K562 (cell line): ENCODE measurements around the gene PPP4C. TPM values are rescaled to one million over a fixed set of nuclear protein-coding genes. Genes with fewer than 3 reads are reported as not detected.

Experiments
- ATAC-seq: fragments of 200-7000 bp; cut with Tn5 transposase; 3 replicates; pipeline ENCODE4 v1.9.1; 2020; ENCODE audit warnings: moderate library complexity
- BruUV-seq: library from RNA; stranded (reverse); fragments of 400-500 nt; replicated peaks from 2 replicates; lab custom pipeline; 2021; lab: Mats Ljungman, UMichigan
- CTCF ChIA-PET: fragments of 300-600 bp; formaldehyde crosslinking; extraction: SDS; loops from one replicate; lab custom pipeline; 2021; ENCODE audit warnings: low intra/inter-chr PET ratio; lab: Yijun Ruan, JAX
- POLR2A ChIA-PET: fragments of 300-600, 350-650 bp; sonication (Branson Sonifier 250); formaldehyde crosslinking; extraction: SDS; loops from one replicate; lab custom pipeline; 2021; ENCODE audit warnings: antibody characterized with exemption, inconsistent platforms; lab: Yijun Ruan, JAX
- DNase-seq, 4 experiments: peaks; one replicate each; pipeline versions ENCODE4 v3.0.0 to v3.0.0-alpha.2; 2011 to 2018; ENCODE audit warnings: low spot score in 3 of 4, mixed read lengths in 3 of 4; ENCODE audit errors: extremely low read depth in 1 of 4
- FAIRE-seq: peaks from 2 replicates; lab custom pipeline; 2011; peaks lifted over from hg19 to GRCh38; lab: Jason Lieb, UNC
- H2AFZ ChIP-seq: 2 replicates; pipeline ENCODE4 v1.6.0; 2011; ENCODE audit warnings: low read depth, low read length, control low read depth, inconsistent platforms
- H3K27ac ChIP-seq: fragments of 200-600 bp; 3 replicates; pipeline ENCODE4 v1.8.0; 2011; ENCODE audit warnings: low read depth, mild to moderate bottlenecking, control low read depth, inconsistent platforms, low read length, moderate library complexity, mixed read lengths; ENCODE audit errors: extremely low read depth
- H3K27me3 ChIP-seq, 2 experiments: fragments of 300-600 bp in 1 of 2; 2 replicates in 1 of 2; 3 replicates in 1 of 2; pipeline versions ENCODE4 v1.6.0 to v1.8.0; 2011; ENCODE audit warnings: inconsistent platforms in 2 of 2, low read length in 2 of 2, mild to moderate bottlenecking in 1 of 2, mixed read lengths in 1 of 2, moderate library complexity in 1 of 2; ENCODE audit not compliant: control insufficient read depth in 2 of 2, insufficient read depth in 2 of 2
- H3K36me3 ChIP-seq: fragments of 300-600 bp; 3 replicates; pipeline ENCODE4 v1.8.0; 2011; ENCODE audit warnings: mild to moderate bottlenecking, low read length, inconsistent platforms; ENCODE audit not compliant: control insufficient read depth, insufficient read depth
- H3K4me1 ChIP-seq, 2 experiments: fragments of 200-600 bp in 1 of 2; replicated peaks in 1 of 2; 2 replicates in 1 of 2; 3 replicates in 1 of 2; pipeline versions ENCODE4 v1.5.1 to v1.8.0; 2011; ENCODE audit warnings: inconsistent platforms in 2 of 2, low read length in 2 of 2, mild to moderate bottlenecking in 1 of 2, mixed read lengths in 1 of 2, moderate library complexity in 1 of 2; ENCODE audit not compliant: control insufficient read depth in 2 of 2, insufficient read depth in 2 of 2
- H3K4me2 ChIP-seq: 2 replicates; pipeline ENCODE4 v1.6.1; 2011; ENCODE audit warnings: low read length, control low read depth, inconsistent platforms, mixed read lengths; ENCODE audit not compliant: insufficient read depth
- H3K4me3 ChIP-seq: fragments of 200-600 bp; sonication (generic), shearing (Covaris generic); 2 replicates; pipeline ENCODE4 v1.5.1; 2016; ENCODE audit warnings: control low read depth, inconsistent platforms
- H3K79me2 ChIP-seq: fragments of 200-600 bp; 3 replicates; pipeline ENCODE4 v1.8.0; 2011; ENCODE audit warnings: low read length, inconsistent platforms; ENCODE audit not compliant: control insufficient read depth, insufficient read depth
- H3K9ac ChIP-seq, 2 experiments: 2 replicates each; pipeline versions ENCODE4 v1.6.0 to v1.6.1; 2011; ENCODE audit warnings: low read depth in 2 of 2, low read length in 2 of 2, control low read depth in 1 of 2, inconsistent platforms in 1 of 2, mild to moderate bottlenecking in 1 of 2, mixed read lengths in 1 of 2; ENCODE audit not compliant: insufficient read depth in 1 of 2
- H3K9me1 ChIP-seq: one replicate; pipeline ENCODE4 v1.6.0; 2011; ENCODE audit warnings: inconsistent platforms, mild to moderate bottlenecking, low read length, moderate library complexity; ENCODE audit not compliant: control insufficient read depth, insufficient read depth
- H3K9me3 ChIP-seq: replicated peaks from 2 replicates; pipeline ENCODE4 v1.5.1; 2011; ENCODE audit warnings: low read depth, low read length, inconsistent platforms; ENCODE audit not compliant: control insufficient read depth, insufficient read depth
- H4K20me1 ChIP-seq: replicated peaks from 2 replicates; pipeline ENCODE4 v1.6.1; 2011; ENCODE audit warnings: low read length, inconsistent platforms, mixed read lengths; ENCODE audit not compliant: control insufficient read depth, insufficient read depth
- CHCHD3 ChIP-seq: fragments of 250-450 bp; sonication (Bioruptor Pico); IDR thresholded peaks from 2 replicates; pipeline ENCODE4 v2.1.2; 2022; ENCODE audit warnings: mild to moderate bottlenecking
- FOXA1 ChIP-seq: fragments of 450-650 bp; IDR thresholded peaks from 2 replicates; pipeline ENCODE4 v1.6.1; 2016; ENCODE audit warnings: mild to moderate bottlenecking, borderline replicate concordance
- HEY1 ChIP-seq: fragments of 250-450 bp; sonication (Bioruptor Pico); IDR thresholded peaks from 2 replicates; pipeline ENCODE4 v1.5.0; 2020; ENCODE audit warnings: mild to moderate bottlenecking, moderate library complexity, borderline replicate concordance
- HLTF ChIP-seq: fragments of 450-650 bp; IDR thresholded peaks from 2 replicates; pipeline ENCODE4 v1.6.1; 2016
- MBD2 ChIP-seq: sonication (generic); IDR thresholded peaks from 2 replicates; pipeline ENCODE4 v1.6.1; 2016; ENCODE audit warnings: low read depth, borderline replicate concordance
- MTA2 ChIP-seq: fragments of 450-650 bp; IDR thresholded peaks from 2 replicates; pipeline ENCODE4 v1.6.1; 2016; ENCODE audit warnings: low read depth
- NCOA6 ChIP-seq: fragments of 450-650 bp; IDR thresholded peaks from 2 replicates; pipeline ENCODE4 v1.6.1; 2017; ENCODE audit warnings: mild to moderate bottlenecking
- NR2C2 ChIP-seq, 2 experiments: fragments of 200-800 bp in 1 of 2; sonication (Bioruptor generic) in 1 of 2; sonication (generic) in 1 of 2; formaldehyde crosslinking in 1 of 2; IDR thresholded peaks; 2 replicates each; pipeline versions ENCODE4 v1.6.1 to v1.8.0; 2016 to 2022; ENCODE audit warnings: mild to moderate bottlenecking in 1 of 2, missing compliant biosample characterization in 1 of 2, missing genetic modification characterization in 1 of 2, missing genetic modification reagents in 1 of 2
- POLR3A ChIP-seq: IDR thresholded peaks from 2 replicates; pipeline ENCODE4 v1.6.1; 2011; ENCODE audit warnings: borderline replicate concordance, mild to moderate bottlenecking, moderate library complexity; ENCODE audit not compliant: insufficient read length, insufficient read depth; ENCODE audit errors: extremely low read depth
- RBFOX2 ChIP-seq: fragments of 200-400 bp; formaldehyde crosslinking; IDR thresholded peaks from 2 replicates; pipeline ENCODE4 v1.6.1; 2017; ENCODE audit warnings: low read depth, mild to moderate bottlenecking, low read length, moderate library complexity
- SOX6 ChIP-seq: fragments of 450-650 bp; IDR thresholded peaks from 2 replicates; pipeline ENCODE4 v1.6.1; 2014; ENCODE audit warnings: mild to moderate bottlenecking
- SP1 ChIP-seq: sonication (generic); formaldehyde crosslinking; IDR thresholded peaks from 2 replicates; pipeline ENCODE4 v1.8.1; 2022; ENCODE audit warnings: mild to moderate bottlenecking, missing genetic modification reagents
- TSC22D4 ChIP-seq: fragments of 450-650 bp; IDR thresholded peaks from 2 replicates; pipeline ENCODE4 v1.6.1; 2016; ENCODE audit warnings: missing genetic modification characterization, missing biosample characterization, control low read depth
- ZNF324 ChIP-seq: fragments of 250-450 bp; sonication (Bioruptor Pico); IDR thresholded peaks from 2 replicates; pipeline ENCODE4 v1.4.0; 2020; ENCODE audit warnings: mild to moderate bottlenecking
- ZNF436 ChIP-seq: fragments of 250-450, 450-650 bp; sonication (Bioruptor Pico); formaldehyde crosslinking; IDR thresholded peaks from 2 replicates; pipeline ENCODE4 v1.7.0; 2020; ENCODE audit warnings: mild to moderate bottlenecking
- WGBS: fragments of 100-300 bp; shearing (Covaris generic); methylation state at CpG from one replicate; pipeline ENCODE4 v1.1.6; 2016; ENCODE audit warnings: low coverage, mixed read lengths; ENCODE audit not compliant: insufficient coverage; ENCODE audit errors: missing lambda C conversion rate; 5-methylcytosine and 5-hydroxymethylcytosine counted together
- in situ Hi-C: fragments of 300-500 bp; cut with MboI; formaldehyde crosslinking; loops from 4 replicates; pipeline ENCODE4 v1.15.0; 2018; ENCODE audit warnings: inconsistent platforms, mixed read lengths
- intact Hi-C: fragments of 100-400 bp; cut with micrococcal nuclease; formaldehyde crosslinking; loops from 2 replicates; pipeline ENCODE4 v1.14.2; 2022
- polyA plus RNA-seq, 8 experiments: library from polyadenylated mRNA; depleted of rRNA in 4 of 8; stranded (reverse) in 5 of 8; unstranded in 3 of 8; fragments of >200 nt; fragmentation: Nextera tagmentation in 2 of 8; fragmentation: Illumina TruSeq in 1 of 8; extraction: Ambion mirVana in 2 of 8; extraction: Trizol in 1 of 8; gene quantifications; 2 replicates each; pipeline versions ENCODE4 v1.2.1 to v1.2.3, GENCODE V29; 2011 to 2014; ENCODE audit warnings: inconsistent platforms in 1 of 8, missing spikeins in 1 of 8
- total RNA-seq, 7 experiments: library from RNA; depleted of rRNA in 6 of 7; stranded (reverse); fragments of >200 nt in 6 of 7; fragmentation: Illumina TruSeq in 2 of 7; extraction: Trizol in 2 of 7; gene quantifications; 2 replicates each; pipeline versions ENCODE4 v1.2.1 to v1.2.3, GENCODE V29; 2011 to 2021; ENCODE audit warnings: low replicate concordance in 1 of 7
- TF ChIP-seq, protein P1 (sequence below): fragments of 450-650 bp; IDR thresholded peaks from 2 replicates; pipeline ENCODE4 v1.6.1; 2016; ENCODE audit warnings: antibody characterized with exemption
- TF ChIP-seq, protein P2 (sequence below): fragments of 250-450 bp; sonication (Bioruptor Pico); IDR thresholded peaks from 2 replicates; pipeline ENCODE4 v1.4.0; 2020; ENCODE audit warnings: mild to moderate bottlenecking
- TF ChIP-seq, protein P3 (sequence below): fragments of 250-450 bp; sonication (Bioruptor Pico); IDR thresholded peaks from 2 replicates; pipeline ENCODE4 v1.8.0; 2021; ENCODE audit warnings: borderline replicate concordance, mild to moderate bottlenecking, moderate library complexity; ENCODE audit not compliant: poor library complexity, severe bottlenecking

Gene PPP4C
- total and polyA plus RNA-seq, 9 of the 15 experiments (the other 6 are each of a cell fraction or from before 2014, with no cell fraction given), result 3.5 to 183 (median 131) TPM

DNA sequence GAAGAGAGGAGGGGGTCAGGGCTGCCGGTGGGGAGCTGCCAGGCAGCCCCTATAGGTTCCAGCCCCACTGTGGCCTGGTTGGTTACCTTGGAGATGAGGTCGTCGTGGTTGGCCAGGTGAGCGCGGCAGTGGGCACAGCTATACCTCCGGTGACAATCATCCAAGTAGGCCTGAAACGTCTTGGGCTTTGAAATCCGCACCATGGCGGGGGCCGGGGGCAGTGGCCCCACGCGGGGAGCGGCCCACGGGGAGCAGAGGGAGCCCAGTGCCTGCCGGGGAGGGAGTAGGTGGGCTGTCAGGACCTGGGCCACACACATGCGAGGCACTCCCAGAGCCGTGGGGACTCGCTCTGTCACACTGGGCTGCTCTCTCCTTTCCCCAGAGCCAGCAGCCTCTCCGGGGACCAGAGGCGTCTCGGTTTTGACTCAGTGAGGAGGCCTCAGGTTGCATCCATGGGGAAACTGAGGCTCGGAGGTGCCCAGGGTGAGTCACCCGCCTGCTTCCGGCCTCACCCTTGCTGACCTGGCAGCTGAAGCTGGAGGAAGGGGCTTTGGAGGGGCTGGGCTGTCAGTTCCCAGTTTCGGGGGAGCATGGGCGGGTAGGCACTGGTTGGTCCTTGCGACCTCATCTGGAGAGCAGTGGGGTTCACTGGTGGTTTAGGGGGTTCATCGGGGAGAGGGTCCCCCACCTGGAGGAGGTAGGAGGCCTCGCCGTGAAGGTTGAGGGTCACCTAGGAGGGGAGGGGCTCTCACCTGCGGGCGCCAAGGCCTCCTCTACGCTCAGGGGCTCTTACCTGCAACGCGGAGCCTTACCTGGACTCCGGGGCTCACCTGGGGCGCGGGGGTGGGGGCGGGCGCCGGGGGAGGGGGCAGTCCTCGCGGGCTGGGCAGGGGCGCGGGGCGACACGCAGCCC lies 19.6 kb downstream of the PPP4C start:
- no peaks in the 10 kb centered on the region; the same call in 2 of the 3 replicates for H3K36me3 ChIP-seq
- peaks cover 29 to 59% of the 10 kb centered on the region in 2 experiments for H3K4me1 ChIP-seq
- BruUV-seq, result no TSS peak
- peak overlapping the region; percentile 52; the same call in 2 of the 3 replicates for H3K27ac ChIP-seq
- FAIRE-seq (no peak), ATAC-seq (no peak), DNase-seq (no peak)
- H3K9ac ChIP-seq, result peak overlapping the region; percentile 50 to 88; a peak in 3 of 4 replicates
- peak overlapping the region; percentile 33 for H3K4me3 ChIP-seq
- POLR2A ChIA-PET, result interaction anchor here (1.0 to 1.7 kb wide), 4 partner anchors 16 to 21 kb away, joined by 3 to 5 read pairs (median 3); no protein-coding TSS in a partner anchor
- WGBS, result 60% methylated on average over 24 of the region's 47 CpGs
- peaks cover 21% of the 10 kb centered on the region for H3K9me3 ChIP-seq
- H3K4me2 ChIP-seq, result peak overlapping the region; percentile 69
- CTCF ChIA-PET, result no interaction called here
- H3K9me1 ChIP-seq, result no peaks in the 10 kb centered on the region
- H2AFZ ChIP-seq, result no peak overlapping the region
- peaks cover 3% of the 10 kb centered on the region; the same call in 1 of the 3 replicates for H3K79me2 ChIP-seq
- in situ Hi-C loops, result no loop called here
- H4K20me1 ChIP-seq, result no peaks in the 10 kb centered on the region
- H3K27me3 ChIP-seq, result no peaks in the 10 kb centered on the region
- intact Hi-C loops, result loop anchor here (10.0 kb wide), 1 partner anchor 559 kb away; the partner anchor contains the start of genes FBRS and PRR14
- TF ChIP-seq NR2C2 (CRISPR knock-in tag; IDR thresholded peaks at IDR 0.05) (no peak), NR2C2 (tag; IDR thresholded peaks at IDR 0.05) (peak; percentile 56), POLR3A (no peak), ZNF436 (CRISPR knock-in tag) (no peak), HLTF (no peak), SP1 (CRISPR knock-in tag) (peak; percentile 35; the same call in 1 of the 2 replicates), MBD2 (no peak), MTA2 (no peak), FOXA1 (no peak), ZNF324 (CRISPR knock-in tag) (no peak), NCOA6 (no peak), RBFOX2 (peak; percentile 54), HEY1 (CRISPR knock-in tag) (no peak), SOX6 (no peak), CHCHD3 (no peak), TSC22D4 (tag) (no peak)
- TF ChIP-seq, protein P1, sequence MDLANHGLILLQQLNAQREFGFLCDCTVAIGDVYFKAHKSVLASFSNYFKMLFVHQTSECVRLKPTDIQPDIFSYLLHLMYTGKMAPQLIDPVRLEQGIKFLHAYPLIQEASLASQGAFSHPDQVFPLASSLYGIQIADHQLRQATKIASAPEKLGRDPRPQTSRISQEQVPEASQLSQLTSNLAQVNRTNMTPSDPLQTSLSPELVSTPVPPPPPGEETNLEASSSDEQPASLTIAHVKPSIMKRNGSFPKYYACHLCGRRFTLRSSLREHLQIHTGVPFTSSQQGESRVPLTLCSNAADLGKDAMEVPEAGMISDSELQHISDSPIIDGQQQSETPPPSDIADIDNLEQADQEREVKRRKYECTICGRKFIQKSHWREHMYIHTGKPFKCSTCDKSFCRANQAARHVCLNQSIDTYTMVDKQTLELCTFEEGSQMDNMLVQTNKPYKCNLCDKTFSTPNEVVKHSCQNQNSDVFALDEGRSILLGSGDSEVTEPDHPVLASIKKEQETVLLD, result 0 out of 2 replicates have a peak, but pooled peaks have one; percentile 5
- TF ChIP-seq, protein P2, sequence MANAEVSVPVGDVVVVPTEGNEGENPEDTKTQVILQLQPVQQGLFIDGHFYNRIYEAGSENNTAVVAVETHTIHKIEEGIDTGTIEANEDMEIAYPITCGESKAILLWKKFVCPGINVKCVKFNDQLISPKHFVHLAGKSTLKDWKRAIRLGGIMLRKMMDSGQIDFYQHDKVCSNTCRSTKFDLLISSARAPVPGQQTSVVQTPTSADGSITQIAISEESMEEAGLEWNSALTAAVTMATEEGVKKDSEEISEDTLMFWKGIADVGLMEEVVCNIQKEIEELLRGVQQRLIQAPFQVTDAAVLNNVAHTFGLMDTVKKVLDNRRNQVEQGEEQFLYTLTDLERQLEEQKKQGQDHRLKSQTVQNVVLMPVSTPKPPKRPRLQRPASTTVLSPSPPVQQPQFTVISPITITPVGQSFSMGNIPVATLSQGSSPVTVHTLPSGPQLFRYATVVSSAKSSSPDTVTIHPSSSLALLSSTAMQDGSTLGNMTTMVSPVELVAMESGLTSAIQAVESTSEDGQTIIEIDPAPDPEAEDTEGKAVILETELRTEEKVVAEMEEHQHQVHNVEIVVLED, result no peak
- TF ChIP-seq, protein P3, sequence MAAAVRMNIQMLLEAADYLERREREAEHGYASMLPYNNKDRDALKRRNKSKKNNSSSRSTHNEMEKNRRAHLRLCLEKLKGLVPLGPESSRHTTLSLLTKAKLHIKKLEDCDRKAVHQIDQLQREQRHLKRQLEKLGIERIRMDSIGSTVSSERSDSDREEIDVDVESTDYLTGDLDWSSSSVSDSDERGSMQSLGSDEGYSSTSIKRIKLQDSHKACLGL (CRISPR knock-in tag), result no peak
